Stimulated activated naive CD4-positive, alpha-beta T cell treated with Interleukin-2 at 50 U/mL for 16 hours (primary cell): ENCODE results near the gene COPE.
"Not testable (repeated sequence)": the region's sequence is repeated elsewhere in the genome, so short reads cannot be mapped to it uniquely, and the experiment has no call there.

ENCODE experiments used
- DNase-seq: peaks from one replicate; lab custom pipeline; 2025; lab: John Stamatoyannopoulos, UW

The COPE gene

DNA sequence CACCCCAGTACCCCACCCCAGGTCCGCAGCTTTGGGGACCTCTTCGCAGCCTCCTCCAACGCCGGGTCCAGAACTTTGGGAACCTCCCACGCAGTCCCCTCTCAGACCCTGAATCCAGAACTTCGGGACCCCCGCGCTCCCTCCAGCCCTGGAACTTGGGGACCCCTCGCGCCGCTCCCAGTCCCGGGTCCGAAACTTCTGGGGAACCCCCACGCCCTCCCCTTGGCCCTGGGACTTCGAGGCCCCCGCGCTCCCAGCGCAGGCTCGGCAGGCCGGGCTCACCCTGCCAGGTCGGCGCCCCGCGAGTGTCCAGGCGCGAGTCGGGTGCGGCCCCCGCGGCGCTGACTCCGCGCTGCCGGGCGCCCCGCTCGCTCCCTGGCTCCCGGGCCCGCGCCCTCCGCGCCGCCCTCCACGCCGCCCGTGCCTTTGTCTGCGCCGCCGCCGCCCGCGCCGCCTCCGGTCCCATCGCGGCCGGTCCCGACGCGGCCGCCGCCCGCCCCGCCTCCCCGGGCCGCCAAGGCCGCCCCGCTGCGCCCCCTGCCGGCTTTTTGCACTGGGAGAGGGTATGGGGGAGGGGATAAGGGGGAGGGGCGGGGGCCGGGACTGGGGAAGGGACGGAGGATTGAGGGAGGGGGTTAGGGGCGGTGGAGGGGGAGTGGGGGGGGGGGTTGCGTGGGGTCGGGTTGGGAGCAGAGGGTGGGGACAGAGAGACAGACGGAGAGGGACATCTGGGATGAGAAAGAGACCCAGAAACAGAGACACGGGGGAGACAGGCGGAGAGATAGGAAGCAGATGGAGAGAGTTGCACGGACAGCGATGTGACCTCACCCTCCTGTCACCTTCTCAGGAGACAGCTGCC is 21.8 kb upstream of the COPE start, which contains the start of gene HOMER3:
HOMER3 (minus strand) TSS at position 449 of the 859 bp plus-strand sequence. CDS start 2,235 bp downstream, outside the sequence.
- DNase-seq = peak; percentile 60

DNA sequence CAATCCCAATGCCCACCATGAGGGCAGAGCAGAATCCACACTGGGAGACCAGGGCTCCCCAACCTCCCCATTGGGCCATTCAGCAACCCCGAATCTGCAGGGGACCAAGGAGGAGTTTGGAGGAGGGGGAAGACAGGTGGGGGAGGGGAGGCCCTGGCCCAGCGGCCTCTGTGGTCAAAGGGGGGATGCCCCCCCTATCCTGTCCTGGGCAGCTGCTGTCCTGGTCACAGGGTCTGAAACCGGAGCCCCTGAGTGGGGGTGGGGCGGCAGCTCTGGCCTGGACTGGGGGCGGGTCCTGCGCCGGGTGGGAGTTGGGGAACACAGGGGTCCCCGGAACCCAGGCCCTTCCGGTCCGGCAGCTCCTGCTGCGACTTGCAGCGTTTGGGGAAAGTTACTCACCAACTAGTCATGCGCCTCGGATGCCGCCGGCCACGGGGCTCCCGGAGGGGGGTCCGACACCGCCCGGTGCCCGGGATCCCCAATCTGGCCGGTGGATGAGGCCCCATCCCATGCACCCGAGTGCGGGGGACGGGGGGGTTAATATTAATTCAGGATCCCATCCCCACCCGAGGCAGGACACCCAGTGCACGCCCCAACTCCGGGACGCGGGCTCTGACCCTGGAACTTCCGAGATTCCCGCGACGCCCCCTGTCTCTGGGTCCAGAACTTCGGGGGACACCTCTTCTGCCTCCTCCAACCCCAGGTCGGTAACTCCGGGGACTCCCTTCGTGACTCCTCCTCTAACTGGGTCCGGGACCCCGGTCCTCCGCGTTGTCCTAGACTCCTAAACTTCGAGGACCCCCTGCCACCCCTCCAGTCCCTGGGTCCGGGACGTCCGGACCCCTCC is 21.0 kb upstream of the COPE start:
- DNase-seq = no peak

DNA sequence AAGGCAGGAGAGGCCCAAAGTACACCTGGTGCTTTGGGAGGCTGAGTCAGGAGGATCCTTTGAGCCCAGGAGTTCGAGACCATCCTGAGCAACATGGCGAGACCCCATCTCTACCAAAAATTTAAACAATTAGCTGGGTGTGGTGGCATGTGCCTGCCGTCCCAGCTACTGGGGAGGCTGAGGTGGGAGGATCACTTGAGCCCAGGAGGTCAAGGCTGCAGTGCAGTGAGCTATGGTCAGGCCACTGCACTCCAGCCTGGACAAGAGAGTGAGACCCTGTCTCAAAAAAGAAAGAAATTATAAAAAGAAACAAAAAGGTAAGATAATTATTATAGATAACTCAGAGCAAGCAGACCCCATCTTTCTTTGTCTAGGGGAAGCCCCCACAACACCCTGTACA is 20.0 kb upstream of the COPE start:
- DNase-seq = no peak

DNA sequence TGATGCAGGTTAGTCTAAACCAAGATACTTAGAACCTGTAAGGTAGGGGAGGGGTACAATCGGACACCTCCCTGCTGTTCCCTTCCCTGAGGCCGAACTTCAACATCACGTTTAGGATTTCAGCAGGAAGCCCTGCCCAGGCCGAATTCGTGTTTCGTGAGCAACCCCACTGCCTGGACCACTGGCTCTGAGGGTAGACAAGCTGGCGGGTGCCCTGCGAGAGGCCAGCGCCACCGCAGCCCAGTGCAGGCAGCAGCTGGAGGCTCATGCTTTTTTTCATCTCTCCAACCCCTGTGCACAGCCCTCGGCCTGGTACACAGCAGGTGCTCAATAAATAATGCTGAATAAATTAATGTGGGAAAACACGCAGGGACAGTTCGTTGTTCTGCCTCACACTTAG is 14.1 kb upstream of the COPE start:
- DNase-seq = no peak

DNA sequence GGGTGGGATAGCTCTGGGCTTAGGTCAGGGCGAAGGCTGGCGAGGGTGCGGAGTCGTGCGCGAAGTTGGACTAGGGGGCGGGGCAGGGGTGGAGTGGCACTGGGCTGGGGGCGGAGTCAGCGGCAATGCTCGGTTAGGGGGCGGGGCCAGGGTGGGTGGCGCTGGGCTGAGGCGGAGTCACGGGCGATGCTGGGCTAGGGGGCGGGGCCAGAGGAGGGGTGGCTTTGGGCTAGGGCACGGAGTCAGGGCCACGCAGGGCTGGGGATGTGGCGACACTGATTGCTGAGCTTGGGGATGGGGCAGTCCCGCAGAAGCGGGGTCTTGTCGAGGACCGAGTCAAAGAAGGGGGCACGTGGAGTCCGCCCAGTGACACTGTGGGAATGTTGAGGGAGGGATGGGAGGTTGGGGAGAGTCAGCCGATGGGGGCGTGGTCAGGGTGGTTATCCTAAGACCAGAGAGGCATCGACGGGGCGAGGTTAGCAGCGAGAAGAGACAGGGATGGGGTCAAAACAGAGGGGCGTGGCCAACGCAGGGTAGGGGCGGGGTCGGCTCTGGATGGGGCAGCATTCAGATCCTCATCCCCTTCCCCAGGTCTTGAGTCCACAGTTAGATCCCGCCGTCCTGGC is 13.1 kb upstream of the COPE start:
- peak; percentile 82 for DNase-seq

DNA sequence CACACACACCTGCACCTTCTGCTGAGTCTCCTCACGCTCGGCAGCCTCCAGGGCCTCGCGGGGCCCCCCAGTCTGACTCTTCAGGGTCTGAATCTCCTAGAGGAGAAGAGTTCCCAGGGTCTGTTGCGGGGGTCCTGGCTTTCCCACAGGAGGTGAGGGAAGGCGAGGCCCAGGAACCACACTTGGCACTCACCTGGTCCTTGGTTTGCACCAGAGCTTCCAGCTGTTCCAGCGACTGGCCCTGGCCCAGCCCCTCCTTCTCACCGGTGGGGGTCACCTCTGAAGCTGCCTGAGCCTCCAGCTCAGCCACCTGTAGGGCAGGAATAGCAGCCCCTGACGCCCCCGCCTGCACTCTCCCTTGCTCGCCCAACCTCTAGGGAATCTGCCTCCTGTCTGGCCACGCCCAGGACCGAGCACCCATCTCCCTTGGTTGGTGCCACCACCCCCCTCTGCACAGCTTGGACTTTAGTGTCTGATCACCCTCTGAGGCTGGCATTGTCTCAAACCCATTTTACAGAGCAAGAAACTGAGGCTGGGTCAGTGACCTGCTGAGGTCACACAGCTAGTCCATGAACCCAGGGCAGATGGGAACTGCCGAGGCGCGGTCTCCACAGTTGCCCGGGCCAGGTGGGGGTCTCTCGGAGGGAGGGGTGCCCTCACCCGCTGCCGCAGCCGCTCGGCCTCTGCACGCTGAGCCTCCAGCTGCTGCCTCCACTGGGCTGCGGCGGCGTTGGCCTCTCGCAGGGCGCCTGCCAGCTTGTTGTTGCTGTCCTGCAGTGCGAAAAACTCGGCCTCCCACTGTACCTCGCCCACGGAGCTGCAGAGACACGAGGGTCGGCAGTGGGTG is 12.4 kb upstream of the COPE start:
- DNase-seq = no peak

DNA sequence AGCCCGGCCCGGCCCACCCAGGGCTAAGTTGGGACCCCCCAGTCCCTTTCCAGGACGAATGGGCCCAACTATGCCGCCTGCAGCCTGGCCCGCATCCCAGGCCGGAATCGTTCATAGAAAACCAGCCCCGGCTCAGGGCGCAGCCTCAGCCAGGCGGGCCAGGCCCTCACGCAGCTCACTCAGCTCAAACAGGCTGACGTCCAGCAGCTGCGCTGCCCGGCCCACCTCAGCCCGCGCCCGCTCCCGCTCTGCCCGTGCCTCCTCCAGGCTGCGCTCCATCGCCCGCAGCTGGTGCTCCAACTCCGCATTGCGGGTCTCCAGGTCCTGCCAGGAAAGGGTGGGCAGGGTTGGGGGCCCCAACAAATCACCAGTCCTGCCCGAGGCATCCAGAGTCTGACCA is 10.1 kb upstream of the COPE start:
- no peak for DNase-seq

DNA sequence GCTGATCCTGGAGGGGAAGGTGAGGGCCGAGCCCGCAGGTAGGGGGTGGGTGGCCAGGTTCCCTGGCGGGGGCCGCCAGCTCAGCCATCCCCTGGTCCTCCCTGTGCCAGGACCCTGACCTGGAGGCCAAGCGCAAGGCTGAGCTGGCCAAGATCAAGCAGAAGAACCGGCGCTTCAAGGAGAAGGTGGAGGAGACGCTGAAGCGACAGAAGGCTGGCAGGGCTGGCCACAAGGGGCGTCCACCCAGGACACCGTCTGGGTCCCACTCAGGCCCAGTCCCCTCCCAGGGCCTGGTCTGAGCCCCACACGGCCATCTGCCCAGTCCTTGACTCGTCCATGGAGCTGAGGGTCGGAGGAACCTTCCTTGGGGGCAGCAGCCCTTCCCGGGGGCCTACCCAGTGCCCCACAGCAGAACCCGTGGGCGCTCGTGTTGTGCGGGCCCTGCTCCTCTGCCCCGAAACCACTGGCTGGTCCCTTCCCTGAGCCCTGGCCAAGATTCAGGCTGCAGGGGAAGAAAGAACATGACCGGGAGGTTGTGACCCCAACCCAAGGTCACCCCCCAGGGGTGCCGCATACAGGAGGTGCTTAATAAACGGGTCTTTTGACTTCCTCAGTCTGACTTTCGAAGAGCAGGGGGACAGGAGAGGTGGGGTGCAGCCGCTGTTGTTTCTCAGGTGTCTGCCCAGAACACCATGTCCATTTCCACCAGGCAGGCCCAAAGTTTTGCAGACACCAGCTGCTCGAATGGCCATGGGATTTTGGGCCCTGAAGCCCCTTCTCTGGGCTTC is 9.0 kb upstream of the COPE start:
- no peak for DNase-seq

DNA sequence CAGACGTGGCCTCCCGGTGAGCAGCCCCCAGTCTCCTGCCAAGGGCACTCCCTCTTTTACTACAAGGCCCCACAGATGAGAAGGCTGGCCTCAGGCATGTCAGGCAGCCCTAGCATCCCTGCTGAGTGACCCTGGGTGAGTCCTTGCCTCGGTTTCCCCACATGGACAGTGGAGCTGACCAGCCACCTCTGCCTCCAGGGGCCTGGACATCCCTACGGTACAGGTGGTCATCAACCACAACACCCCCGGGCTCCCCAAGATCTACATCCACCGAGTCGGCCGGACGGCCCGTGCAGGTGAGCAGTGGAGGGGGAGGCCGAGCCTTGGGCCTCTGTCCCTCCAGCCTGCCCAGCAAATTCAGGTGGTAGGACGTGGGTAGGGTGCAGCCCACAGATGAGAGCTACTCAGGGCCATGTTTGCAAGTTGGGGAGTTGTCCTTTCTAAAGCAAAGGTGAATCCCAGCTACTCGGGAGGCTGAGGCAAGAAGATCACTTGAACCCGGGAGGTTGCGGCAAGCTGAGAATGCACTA is 5.6 kb upstream of the COPE start:
- no peak for DNase-seq

DNA sequence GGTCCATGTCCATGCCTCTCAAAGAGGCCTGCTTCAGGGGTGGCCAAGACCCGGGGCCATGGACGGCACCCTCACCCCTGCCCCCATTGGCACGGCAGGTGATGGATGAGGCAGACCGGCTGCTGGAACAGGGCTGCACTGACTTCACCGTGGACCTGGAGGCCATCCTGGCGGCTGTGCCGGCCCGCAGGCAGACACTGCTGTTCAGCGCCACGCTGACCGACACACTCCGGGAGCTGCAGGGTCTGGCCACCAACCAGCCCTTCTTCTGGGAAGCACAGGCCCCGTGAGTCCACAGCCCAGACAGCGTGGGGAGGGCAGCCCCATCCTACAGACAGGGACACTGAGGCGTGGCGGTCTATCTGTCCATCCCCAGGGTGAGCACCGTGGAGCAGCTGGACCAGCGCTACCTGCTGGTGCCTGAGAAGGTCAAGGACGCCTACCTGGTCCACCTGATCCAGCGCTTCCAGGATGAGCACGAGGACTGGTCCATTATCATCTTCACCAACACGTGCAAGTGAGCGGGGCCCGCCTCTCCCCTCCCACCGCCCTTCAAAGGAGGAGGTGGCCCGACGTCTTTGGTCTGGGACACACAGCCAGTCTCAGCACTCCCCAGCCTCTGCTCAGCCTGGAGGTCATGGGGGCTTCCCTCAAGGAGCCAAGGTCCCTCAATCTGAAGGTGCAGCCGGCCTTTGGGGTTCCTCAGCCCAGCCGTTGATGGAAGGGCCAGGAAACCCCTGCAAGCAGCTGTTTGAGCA is 3.2 kb upstream of the COPE start:
- DNase-seq = no peak

DNA sequence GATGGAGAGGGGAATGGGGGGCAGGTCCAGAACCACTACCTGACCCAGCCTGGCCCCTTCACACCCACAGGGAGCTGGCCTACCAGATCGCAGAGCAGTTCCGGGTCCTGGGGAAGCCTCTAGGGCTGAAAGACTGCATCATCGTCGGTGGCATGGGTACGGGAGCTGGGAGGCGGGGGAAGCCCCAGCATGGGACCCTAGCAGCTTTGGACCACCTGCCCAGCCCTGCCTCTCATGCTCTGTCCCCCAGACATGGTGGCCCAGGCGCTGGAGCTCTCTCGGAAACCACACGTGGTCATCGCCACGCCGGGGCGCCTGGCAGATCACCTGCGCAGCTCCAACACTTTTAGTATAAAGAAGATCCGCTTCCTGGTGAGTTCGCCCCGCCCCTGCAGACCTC is 2.4 kb upstream of the COPE start:
- DNase-seq = no peak

DNA sequence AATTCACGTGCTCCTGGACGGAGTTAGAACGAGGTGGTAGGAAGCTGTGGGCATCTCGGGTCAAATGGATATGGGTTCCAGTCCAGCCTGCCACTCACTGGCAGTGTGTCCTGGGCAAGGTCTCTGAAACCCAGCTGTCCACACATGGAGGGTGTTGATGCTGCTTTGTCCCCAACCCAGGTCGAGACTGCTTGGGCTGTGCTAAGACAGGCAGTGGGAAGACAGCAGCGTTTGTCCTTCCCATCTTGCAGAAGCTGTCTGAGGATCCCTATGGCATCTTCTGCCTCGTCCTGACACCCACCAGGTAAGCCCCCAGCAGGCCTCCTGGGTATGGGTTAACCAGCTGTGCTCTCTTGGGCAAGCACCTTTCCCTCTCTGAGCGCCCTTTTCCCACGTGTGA is 1.2 kb upstream of the COPE start:
- DNase-seq = no peak

DNA sequence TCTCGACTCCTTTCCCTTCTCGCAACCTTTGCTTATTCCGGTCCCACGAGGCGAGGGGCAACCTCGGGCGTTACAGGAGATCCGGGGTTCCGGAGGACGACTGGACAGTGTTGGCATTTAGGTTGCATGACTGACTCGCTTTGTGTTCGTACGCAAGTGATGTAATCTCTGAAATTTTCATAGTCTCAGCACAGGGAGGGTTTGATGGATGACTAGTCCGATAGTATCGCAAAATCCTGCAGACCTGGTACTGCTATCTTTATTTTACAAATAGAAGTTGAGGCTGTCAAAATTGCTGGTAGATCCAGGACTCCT is 670 bp upstream of the COPE start:
- DNase-seq = no peak

DNA sequence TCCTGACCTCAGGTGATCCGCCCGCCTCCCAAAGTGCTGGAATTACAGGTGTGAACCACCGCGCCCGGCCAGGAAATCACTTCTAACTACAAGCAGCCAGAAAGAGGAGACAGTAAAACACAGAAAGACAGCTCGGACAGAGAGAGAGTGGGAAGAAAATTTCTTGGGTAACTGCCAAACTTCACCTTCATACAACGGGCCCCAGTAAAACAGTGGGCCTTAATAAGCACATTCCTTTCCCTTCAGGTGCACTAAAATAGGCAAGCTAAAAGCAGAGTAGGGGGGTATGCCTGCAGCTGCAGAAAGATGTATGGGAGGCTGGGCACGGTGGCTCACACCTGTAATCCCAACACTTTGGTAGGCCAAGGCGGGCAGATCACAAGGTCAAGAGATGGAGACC is 1.6 kb downstream of the COPE start:
- not testable (repeated sequence) for DNase-seq

DNA sequence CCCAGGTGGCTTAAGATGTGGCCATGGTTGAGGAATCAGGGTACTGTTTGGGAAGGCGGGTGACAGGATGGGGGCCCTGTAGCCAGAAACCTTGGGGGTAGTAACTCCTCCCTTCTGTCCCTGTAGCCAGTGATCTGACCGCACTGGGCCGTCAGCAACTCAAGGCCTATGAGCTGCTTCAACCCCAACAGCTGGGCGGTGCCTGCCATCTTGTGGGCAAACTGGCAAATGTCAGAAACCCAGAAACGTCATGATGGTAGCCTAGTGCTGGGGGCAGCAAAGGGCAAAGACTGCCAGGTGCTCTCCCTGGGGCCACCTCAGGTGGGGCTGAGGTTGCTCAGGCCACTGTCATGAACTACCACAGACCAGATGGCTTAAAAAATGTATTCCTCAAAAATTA is 3.5 kb downstream of the COPE start:
- DNase-seq = peak; percentile 16

DNA sequence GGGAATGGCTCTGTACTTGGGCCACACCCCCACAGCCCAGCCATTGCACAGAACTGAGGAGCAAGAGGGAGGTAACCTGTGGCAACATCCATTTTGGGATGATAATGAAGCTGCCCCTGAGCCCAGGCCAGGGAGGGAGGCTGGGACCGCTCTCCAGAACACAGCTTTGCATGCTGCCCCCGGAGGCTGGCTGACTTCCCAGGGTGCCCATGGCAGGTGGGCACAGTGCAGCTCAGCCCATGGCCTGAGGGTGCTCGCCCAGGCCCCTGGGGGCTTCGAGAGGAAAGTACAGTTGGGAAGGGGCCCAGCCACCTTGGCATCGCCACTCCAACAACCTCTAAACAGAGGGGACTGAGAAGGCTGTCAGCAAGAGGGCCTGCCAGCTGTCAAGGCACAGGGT is 5.7 kb downstream of the COPE start:
- no peak for DNase-seq

DNA sequence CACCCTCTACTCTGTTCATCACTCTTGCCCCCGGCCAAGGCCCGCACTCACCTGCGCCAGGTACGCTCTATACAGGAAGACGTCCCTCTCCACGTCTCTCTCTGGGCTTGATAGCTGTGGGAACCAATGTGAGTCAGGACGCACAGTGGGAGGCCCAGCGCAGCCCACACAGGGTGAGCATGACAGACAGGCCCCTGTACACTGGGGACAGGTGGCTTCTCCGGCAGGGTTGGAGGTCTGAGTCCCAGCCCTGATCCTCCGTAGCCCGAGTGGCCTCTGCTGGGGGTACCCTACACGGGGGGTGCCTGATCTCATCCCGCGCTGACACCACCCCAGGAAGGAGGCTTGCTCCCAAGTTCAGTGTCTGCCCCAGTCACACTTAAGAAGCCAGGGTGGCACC is 6.3 kb downstream of the COPE start:
- DNase-seq = no peak

DNA sequence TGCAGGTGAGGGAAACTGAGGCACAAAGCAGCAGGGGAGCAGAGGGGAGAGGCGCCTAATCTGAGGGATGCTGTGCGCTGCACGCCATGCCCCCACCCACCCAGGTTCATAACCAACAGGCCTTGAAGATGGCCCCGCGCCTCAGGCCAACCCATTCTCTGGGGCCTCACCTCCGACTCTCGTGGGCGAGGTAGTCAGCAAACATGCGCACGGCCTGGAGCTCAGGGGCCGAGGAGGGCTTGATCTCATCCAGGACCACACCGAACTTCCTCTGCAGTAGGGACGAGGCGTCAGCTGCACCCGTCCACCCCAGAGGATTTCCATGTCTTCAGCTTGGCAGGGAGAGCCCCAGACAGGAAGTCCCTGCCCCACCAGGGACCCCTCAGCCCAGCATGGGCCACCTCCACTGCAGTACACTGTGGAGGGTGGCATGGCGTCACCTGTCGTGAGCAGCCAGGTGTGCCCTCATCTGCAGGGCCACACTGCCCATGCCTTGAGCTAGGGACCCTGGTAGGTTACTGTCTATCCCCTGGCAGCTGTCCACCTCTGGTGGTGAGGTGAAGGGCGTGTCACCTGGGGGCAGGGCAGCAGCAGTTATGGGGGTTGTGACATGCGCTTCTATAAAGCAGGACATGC is 8.3 kb downstream of the COPE start:
- no peak for DNase-seq

DNA sequence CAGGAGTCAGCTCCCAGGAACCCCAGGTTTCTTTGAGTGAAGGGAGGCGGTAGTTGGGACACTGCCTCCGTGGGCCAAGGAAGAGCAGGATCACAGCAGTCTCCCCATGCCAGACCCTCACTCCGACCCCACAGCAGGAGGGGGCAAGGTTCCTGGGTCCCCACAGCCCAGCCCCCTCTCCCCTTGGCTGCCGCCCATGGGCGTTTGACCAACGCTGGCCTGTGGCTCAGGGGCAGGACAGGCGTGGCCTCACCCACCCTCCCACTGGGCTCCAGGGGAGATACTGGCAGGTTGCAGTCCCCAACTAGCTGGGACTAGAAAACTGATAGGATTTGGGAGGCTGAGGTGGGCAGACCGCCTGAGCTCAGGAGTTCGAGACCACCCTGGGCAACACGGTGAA is 9.2 kb downstream of the COPE start:
- no peak for DNase-seq
